H9 (cell line): ENCODE results near the gene SMS. TPM values are rescaled to one million over a fixed set of nuclear protein-coding genes. Genes with fewer than 3 reads are reported as not detected.

Experiments
- DNase-seq: peaks from one replicate; pipeline ENCODE4 v3.0.0-alpha.2; 2017
- H2AFZ ChIP-seq: one replicate; pipeline ENCODE4 v1.6.1; 2013; ENCODE audit warnings: mild to moderate bottlenecking, low read length, control low read depth, moderate library complexity
- H2AK5ac ChIP-seq: 2 replicates; pipeline ENCODE4 v1.6.1; 2013; ENCODE audit warnings: low read length, control low read depth, mixed read lengths; ENCODE audit not compliant: insufficient read length
- H2BK120ac ChIP-seq: one replicate; pipeline ENCODE4 v1.6.1; 2013; ENCODE audit warnings: low read depth, mild to moderate bottlenecking, low read length, control low read depth, inconsistent platforms; ENCODE audit not compliant: poor library complexity, severe bottlenecking
- H2BK12ac ChIP-seq: 2 replicates; pipeline ENCODE4 v1.6.1; 2013; ENCODE audit warnings: low read length, control low read depth, mixed read lengths, low read depth; ENCODE audit not compliant: insufficient read length
- H2BK15ac ChIP-seq: 2 replicates; pipeline ENCODE4 v1.6.1; 2013; ENCODE audit warnings: low read depth, low read length, control low read depth
- H2BK20ac ChIP-seq: one replicate; pipeline ENCODE4 v1.6.1; 2013; ENCODE audit warnings: low read depth, mild to moderate bottlenecking, low read length, control low read depth, inconsistent platforms; ENCODE audit not compliant: poor library complexity, severe bottlenecking
- H2BK5ac ChIP-seq: 2 replicates; pipeline ENCODE4 v1.6.1; 2013; ENCODE audit warnings: low read length, control low read depth, mixed read lengths; ENCODE audit not compliant: insufficient read length
- H3K14ac ChIP-seq: 2 replicates; pipeline ENCODE4 v1.6.1; 2013; ENCODE audit warnings: low read length, control low read depth; ENCODE audit not compliant: insufficient read depth
- H3K18ac ChIP-seq: 2 replicates; pipeline ENCODE4 v1.6.1; 2013; ENCODE audit warnings: low read depth, mild to moderate bottlenecking, mixed read lengths, low read length, control low read depth; ENCODE audit not compliant: insufficient read length
- H3K23ac ChIP-seq: 2 replicates; pipeline ENCODE4 v1.6.1; 2013; ENCODE audit warnings: low read length, control low read depth, mixed read lengths, low read depth; ENCODE audit not compliant: insufficient read length
- H3K23me2 ChIP-seq: 2 replicates; pipeline ENCODE4 v1.6.1; 2013; ENCODE audit warnings: low read depth, mild to moderate bottlenecking, mixed read lengths, low read length, control low read depth; ENCODE audit not compliant: insufficient read length, poor library complexity, severe bottlenecking
- H3K27ac ChIP-seq: 2 replicates; pipeline ENCODE4 v1.5.1; 2013; ENCODE audit warnings: low read length, control low read depth, mixed read lengths, low read depth; ENCODE audit not compliant: insufficient read length
- H3K27me3 ChIP-seq: 2 replicates; pipeline ENCODE4 v1.6.1; 2013; ENCODE audit warnings: low read length, control low read depth, inconsistent platforms; ENCODE audit not compliant: insufficient read depth
- H3K4ac ChIP-seq: 2 replicates; pipeline ENCODE4 v1.6.1; 2013; ENCODE audit warnings: low read depth, mild to moderate bottlenecking, control low read depth, inconsistent platforms, low read length, moderate library complexity
- H3K4me1 ChIP-seq: 2 replicates; pipeline ENCODE4 v1.6.1; 2013; ENCODE audit warnings: low read length, control low read depth, inconsistent platforms; ENCODE audit not compliant: insufficient read depth
- H3K4me2 ChIP-seq: 2 replicates; pipeline ENCODE4 v1.6.1; 2013; ENCODE audit warnings: low read length, control low read depth, mixed read lengths; ENCODE audit not compliant: insufficient read length, insufficient read depth
- H3K56ac ChIP-seq: 2 replicates; pipeline ENCODE4 v1.6.1; 2013; ENCODE audit warnings: low read depth, mild to moderate bottlenecking, mixed read lengths, low read length, control low read depth; ENCODE audit not compliant: insufficient read length
- H3K79me1 ChIP-seq: 2 replicates; pipeline ENCODE4 v1.6.1; 2013; ENCODE audit warnings: low read depth, mild to moderate bottlenecking, moderate library complexity, low read length, control low read depth, inconsistent platforms; ENCODE audit not compliant: insufficient read depth, poor library complexity, severe bottlenecking
- H3K79me2 ChIP-seq: 2 replicates; pipeline ENCODE4 v1.6.1; 2013; ENCODE audit warnings: low read length, control low read depth, inconsistent platforms; ENCODE audit not compliant: insufficient read depth
- H3K9ac ChIP-seq: 2 replicates; pipeline ENCODE4 v1.6.1; 2013; ENCODE audit warnings: low read length, control low read depth, mixed read lengths; ENCODE audit not compliant: insufficient read length; ENCODE audit errors: extremely low read depth
- H3K9me3 ChIP-seq: one replicate; pipeline ENCODE4 v1.6.1; 2013; ENCODE audit warnings: low read depth, low read length, inconsistent platforms; ENCODE audit not compliant: control insufficient read depth
- H3T11ph ChIP-seq: one replicate; pipeline ENCODE4 v1.6.1; 2013; ENCODE audit warnings: mild to moderate bottlenecking, low read length, control low read depth, inconsistent platforms
- H4K20me1 ChIP-seq: one replicate; pipeline ENCODE4 v1.6.1; 2013; ENCODE audit not compliant: control insufficient read depth, insufficient read length, insufficient read depth
- H4K5ac ChIP-seq: 2 replicates; pipeline ENCODE4 v1.6.1; 2013; ENCODE audit warnings: low read depth, mild to moderate bottlenecking, mixed read lengths, low read length, control low read depth; ENCODE audit not compliant: insufficient read length
- H4K8ac ChIP-seq: replicated peaks from 2 replicates; pipeline ENCODE4 v1.6.1; 2013; ENCODE audit warnings: low read length, control low read depth, mixed read lengths, low read depth; ENCODE audit not compliant: insufficient read length
- H4K91ac ChIP-seq: 2 replicates; pipeline ENCODE4 v1.6.1; 2013; ENCODE audit warnings: low read depth, mild to moderate bottlenecking, moderate library complexity, mixed read lengths, low read length, control low read depth; ENCODE audit not compliant: insufficient read length
- H3K27ac Mint-ChIP-seq, 3 experiments: 2 replicates in 2 of 3; 3 replicates in 1 of 3; pipeline ENCODE4 v1.8.0; 2020 to 2021; ENCODE audit warnings: mixed read lengths in 3 of 3, mild to moderate bottlenecking in 1 of 3, moderate library complexity in 1 of 3
- H3K27me3 Mint-ChIP-seq: 2 replicates; pipeline ENCODE4 v1.8.0; 2021; ENCODE audit warnings: low read depth, mild to moderate bottlenecking, moderate library complexity, mixed read lengths
- H3K36me3 Mint-ChIP-seq, 3 experiments: 2 replicates in 2 of 3; 3 replicates in 1 of 3; pipeline ENCODE4 v1.8.0; 2020 to 2021; ENCODE audit warnings: low read depth in 3 of 3, mixed read lengths in 3 of 3; ENCODE audit not compliant: insufficient read depth in 1 of 3
- H3K4me1 Mint-ChIP-seq, 2 experiments: 2 replicates each; pipeline ENCODE4 v1.8.0; 2020; ENCODE audit warnings: mixed read lengths in 2 of 2
- H3K4me3 Mint-ChIP-seq, 2 experiments: 2 replicates in 1 of 2; 3 replicates in 1 of 2; pipeline ENCODE4 v1.8.0; 2020 to 2021; ENCODE audit warnings: mild to moderate bottlenecking in 2 of 2, mixed read lengths in 2 of 2, moderate library complexity in 1 of 2
- H3K9me3 Mint-ChIP-seq, 2 experiments: 2 replicates in 1 of 2; 3 replicates in 1 of 2; pipeline ENCODE4 v1.8.0; 2020; ENCODE audit warnings: mild to moderate bottlenecking in 2 of 2, mixed read lengths in 2 of 2, moderate library complexity in 1 of 2
- WGBS: extraction: QIAGEN DNeasy Blood & Tissue Kit; methylation state at CpG from one replicate; pipeline ENCODE4 v1.1.7; 2013; ENCODE audit warnings: missing lambda C conversion rate, low lambda C conversion rate, mixed read lengths; ENCODE audit not compliant: insufficient read length; ENCODE audit errors: extremely low coverage; 5-methylcytosine and 5-hydroxymethylcytosine counted together
- total RNA-seq: library from RNA; stranded (reverse); gene quantifications from 2 replicates; pipeline ENCODE4 v1.2.1, GENCODE V29; 2021
- TF ChIP-seq, protein P1 (sequence below): fragments of 200-600 bp; sonication (generic); conservative IDR thresholded peaks from 3 replicates; pipeline ENCODE4 v1.8.0; 2021; ENCODE audit warnings: antibody characterized with exemption, mild to moderate bottlenecking

The SMS gene
- total RNA-seq, 1 experiment from 2014 or later = 415 TPM

DNA sequence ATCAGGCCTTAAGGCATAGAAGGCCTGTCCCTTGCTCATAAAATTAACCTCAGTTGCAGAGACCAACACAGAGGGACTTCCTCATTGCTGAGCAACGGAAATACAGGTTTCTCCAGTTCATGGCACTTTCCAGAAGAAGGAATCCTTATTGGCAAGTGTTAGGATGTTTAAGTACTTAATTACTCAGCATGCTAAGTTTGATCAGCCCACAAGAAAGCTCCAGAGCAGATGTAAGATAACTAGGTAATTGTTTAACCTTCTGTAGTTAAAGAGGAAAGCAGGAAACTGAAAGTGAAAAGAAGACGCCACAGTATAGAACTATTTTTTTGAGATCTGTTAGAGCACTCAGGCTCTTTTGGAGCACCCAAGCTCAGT, 33.5 kb downstream of the SMS start:
- Histone ChIP-seq H3K27ac (no peak overlapping the region), H3K79me1 (peaks cover 3% of the 10 kb centered on the region), H3K4ac (no peak overlapping the region), H3K27me3 (no peaks in the 10 kb centered on the region), H2AK5ac (no peak overlapping the region), H4K91ac (no peak overlapping the region), H3K9ac (no peak overlapping the region), H3K14ac (no peak overlapping the region), H2BK12ac (no peak overlapping the region), H2BK20ac (no peak overlapping the region), H3K4me1 (no peaks in the 10 kb centered on the region), H3T11ph (no peak overlapping the region), H3K56ac (no peak overlapping the region), H2AFZ (no peak overlapping the region), H3K18ac (no peak overlapping the region), H3K23me2 (no peaks in the 10 kb centered on the region), H3K4me2 (no peak overlapping the region), H4K8ac (no peak overlapping the region), H2BK15ac (no peak overlapping the region), H3K79me2 (0 out of 2 replicates have a peak, but pooled peaks cover 2% of the 10 kb centered on the region), H2BK5ac (no peak overlapping the region), H4K5ac (no peak overlapping the region), H3K9me3 (no peaks in the 10 kb centered on the region), H3K23ac (no peak overlapping the region), H4K20me1 (no peaks in the 10 kb centered on the region), H2BK120ac (no peak overlapping the region)
- no peaks in the 10 kb centered on the region; the same call in 1 of the 2 replicates for H3K27me3 Mint-ChIP-seq
- peaks cover 9% of the 10 kb centered on the region in 2 experiments; a peak in 1 of 4 replicates for H3K4me1 Mint-ChIP-seq
- peak overlapping the region in 2 of 3 experiments; percentile 81 to 89; a peak in 5 of 7 replicates for H3K27ac Mint-ChIP-seq
- TF ChIP-seq, protein P1, sequence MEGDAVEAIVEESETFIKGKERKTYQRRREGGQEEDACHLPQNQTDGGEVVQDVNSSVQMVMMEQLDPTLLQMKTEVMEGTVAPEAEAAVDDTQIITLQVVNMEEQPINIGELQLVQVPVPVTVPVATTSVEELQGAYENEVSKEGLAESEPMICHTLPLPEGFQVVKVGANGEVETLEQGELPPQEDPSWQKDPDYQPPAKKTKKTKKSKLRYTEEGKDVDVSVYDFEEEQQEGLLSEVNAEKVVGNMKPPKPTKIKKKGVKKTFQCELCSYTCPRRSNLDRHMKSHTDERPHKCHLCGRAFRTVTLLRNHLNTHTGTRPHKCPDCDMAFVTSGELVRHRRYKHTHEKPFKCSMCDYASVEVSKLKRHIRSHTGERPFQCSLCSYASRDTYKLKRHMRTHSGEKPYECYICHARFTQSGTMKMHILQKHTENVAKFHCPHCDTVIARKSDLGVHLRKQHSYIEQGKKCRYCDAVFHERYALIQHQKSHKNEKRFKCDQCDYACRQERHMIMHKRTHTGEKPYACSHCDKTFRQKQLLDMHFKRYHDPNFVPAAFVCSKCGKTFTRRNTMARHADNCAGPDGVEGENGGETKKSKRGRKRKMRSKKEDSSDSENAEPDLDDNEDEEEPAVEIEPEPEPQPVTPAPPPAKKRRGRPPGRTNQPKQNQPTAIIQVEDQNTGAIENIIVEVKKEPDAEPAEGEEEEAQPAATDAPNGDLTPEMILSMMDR = no peak
- WGBS = no CpG with 5 or more reads among the region's 2 CpGs
- no peak for DNase-seq
- peaks cover 0 to 26% of the 10 kb centered on the region in 2 experiments; a peak in 3 of 5 replicates for H3K9me3 Mint-ChIP-seq
- H3K36me3 Mint-ChIP-seq = peaks cover 47 to 98% (median 92%) of the 10 kb centered on the region in 3 experiments
- no peak overlapping the region for H3K4me3 Mint-ChIP-seq
